Measurements from ENCODE around the gene SLC16A7. TPM values are rescaled to one million over a fixed set of nuclear protein-coding genes. Genes with fewer than 3 reads are reported as not detected.

Gene SLC16A7
- total and polyA plus RNA-seq, 2 of the 8 experiments (the other 6 are each of a cell fraction or from before 2014, with no cell fraction given) = 0.74 to 4.3 TPM

DNA sequence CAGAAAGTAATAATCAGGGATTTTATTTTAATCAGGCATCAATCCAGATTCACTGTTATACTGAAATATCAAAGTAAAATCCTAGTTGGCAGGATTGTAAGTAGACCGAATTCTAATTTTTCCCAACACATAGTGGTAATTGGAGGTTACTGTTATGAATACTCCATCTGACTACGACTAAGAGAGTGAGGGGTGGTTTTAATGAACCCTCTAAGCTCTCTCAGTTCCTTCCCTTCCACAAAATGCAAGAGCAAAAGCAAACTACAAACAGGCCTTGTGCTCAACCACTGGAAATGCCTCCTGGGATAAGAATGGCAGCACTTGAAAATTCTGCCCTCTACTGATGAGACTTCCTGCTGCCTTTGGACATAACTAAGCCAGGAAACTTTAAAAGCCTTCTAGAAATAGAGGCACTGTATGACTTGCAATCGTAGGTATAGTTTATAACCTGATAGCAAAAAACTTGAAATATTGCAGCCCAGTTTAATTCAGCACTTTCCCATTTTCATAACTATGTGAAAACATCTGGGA is 184.8 kb downstream of the SLC16A7 start (continued):
- TF ChIP-seq, protein P1, sequence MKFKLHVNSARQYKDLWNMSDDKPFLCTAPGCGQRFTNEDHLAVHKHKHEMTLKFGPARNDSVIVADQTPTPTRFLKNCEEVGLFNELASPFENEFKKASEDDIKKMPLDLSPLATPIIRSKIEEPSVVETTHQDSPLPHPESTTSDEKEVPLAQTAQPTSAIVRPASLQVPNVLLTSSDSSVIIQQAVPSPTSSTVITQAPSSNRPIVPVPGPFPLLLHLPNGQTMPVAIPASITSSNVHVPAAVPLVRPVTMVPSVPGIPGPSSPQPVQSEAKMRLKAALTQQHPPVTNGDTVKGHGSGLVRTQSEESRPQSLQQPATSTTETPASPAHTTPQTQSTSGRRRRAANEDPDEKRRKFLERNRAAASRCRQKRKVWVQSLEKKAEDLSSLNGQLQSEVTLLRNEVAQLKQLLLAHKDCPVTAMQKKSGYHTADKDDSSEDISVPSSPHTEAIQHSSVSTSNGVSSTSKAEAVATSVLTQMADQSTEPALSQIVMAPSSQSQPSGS (IDR thresholded peaks at IDR 0.05; ENCODE audit: low read length) = no peak
- TF ChIP-seq SUZ12 (IDR thresholded peaks at IDR 0.05; ENCODE audit: low read length) = no peak
- TF ChIP-seq FOSL1 (IDR thresholded peaks at IDR 0.05; ENCODE audit: insufficient read depth, low read depth, low read length) = no peak
- no peak for TF ChIP-seq CTBP2 (IDR thresholded peaks at IDR 0.05; ENCODE audit: borderline replicate concordance, insufficient read depth, insufficient read length, low read length)
- TF ChIP-seq YY1 (IDR thresholded peaks at IDR 0.05; ENCODE audit: low read depth, low read length) = 0 out of 2 replicates have a peak, but pooled peaks have one; percentile 52
- no peak for TF ChIP-seq TCF12 (IDR thresholded peaks at IDR 0.05; ENCODE audit: low read depth, low read length)
- peak; percentile 61 to 72 for TF ChIP-seq RAD21 (IDR thresholded peaks at IDR 0.05 in 1 of 2, conservative IDR thresholded peaks at IDR 0.05 in 1 of 2; ENCODE audit: low read depth in 2 of 2, low read length in 2 of 2)
- TF ChIP-seq PHF8 (conservative IDR thresholded peaks at IDR 0.05; ENCODE audit: low read depth, low read length) = no peak
- TF ChIP-seq, protein P2, sequence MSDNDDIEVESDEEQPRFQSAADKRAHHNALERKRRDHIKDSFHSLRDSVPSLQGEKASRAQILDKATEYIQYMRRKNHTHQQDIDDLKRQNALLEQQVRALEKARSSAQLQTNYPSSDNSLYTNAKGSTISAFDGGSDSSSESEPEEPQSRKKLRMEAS (IDR thresholded peaks at IDR 0.05) = no peak

Data from H1 (cell line).